Mesendoderm (in vitro differentiated cells): ENCODE results near the gene NTRK3.

Experiments
- DNase-seq: peaks from one replicate; pipeline ENCODE4 v3.0.0; 2013
- H2AK5ac ChIP-seq: 2 replicates; pipeline ENCODE4 v1.6.1; 2013; ENCODE audit warnings: low read length, inconsistent platforms
- H2BK120ac ChIP-seq: 2 replicates; pipeline ENCODE4 v1.6.1; 2013; ENCODE audit warnings: low read depth, mild to moderate bottlenecking, low read length, moderate library complexity, mixed read lengths
- H2BK15ac ChIP-seq: replicated peaks from 2 replicates; pipeline ENCODE4 v1.6.1; 2013; ENCODE audit warnings: low read depth, mild to moderate bottlenecking, moderate library complexity
- H2BK5ac ChIP-seq: 2 replicates; pipeline ENCODE4 v1.6.1; 2013; ENCODE audit warnings: low read length, inconsistent platforms
- H3K18ac ChIP-seq: 2 replicates; pipeline ENCODE4 v1.6.1; 2013; ENCODE audit warnings: mild to moderate bottlenecking, low read length, mixed read lengths
- H3K23ac ChIP-seq: one replicate; pipeline ENCODE4 v1.6.1; 2013; ENCODE audit warnings: low read length
- H3K27ac ChIP-seq: 2 replicates; pipeline ENCODE4 v1.5.1; 2013; ENCODE audit warnings: low read depth, mild to moderate bottlenecking, inconsistent platforms, low read length, moderate library complexity
- H3K27me3 ChIP-seq: 2 replicates; pipeline ENCODE4 v1.6.1; 2013; ENCODE audit warnings: low read length, control low read depth, mild to moderate bottlenecking, inconsistent platforms; ENCODE audit not compliant: insufficient read depth, poor library complexity
- H3K36me3 ChIP-seq: 2 replicates; pipeline ENCODE4 v1.6.1; 2013; ENCODE audit warnings: low read length, inconsistent platforms; ENCODE audit not compliant: control insufficient read depth, insufficient read depth
- H3K4ac ChIP-seq: one replicate; pipeline ENCODE4 v1.6.1; 2013; ENCODE audit warnings: low read depth, mild to moderate bottlenecking, low read length, moderate library complexity
- H3K4me1 ChIP-seq: 2 replicates; pipeline ENCODE4 v1.6.1; 2013; ENCODE audit warnings: low read depth, low read length, inconsistent platforms; ENCODE audit not compliant: control insufficient read depth
- H3K4me2 ChIP-seq: 2 replicates; pipeline ENCODE4 v1.6.1; 2013; ENCODE audit warnings: low read length
- H3K4me3 ChIP-seq: 2 replicates; pipeline ENCODE4 v1.5.1; 2013; ENCODE audit warnings: mild to moderate bottlenecking, low read length
- H3K56ac ChIP-seq: one replicate; pipeline ENCODE4 v1.6.1; 2013; ENCODE audit warnings: low read length
- H3K79me1 ChIP-seq: 2 replicates; pipeline ENCODE4 v1.6.1; 2013; ENCODE audit warnings: low read length, inconsistent platforms
- H3K79me2 ChIP-seq: 2 replicates; pipeline ENCODE4 v1.6.1; 2013; ENCODE audit warnings: mild to moderate bottlenecking, low read length; ENCODE audit not compliant: control insufficient read depth, insufficient read depth
- H3K9ac ChIP-seq: 2 replicates; pipeline ENCODE4 v1.6.1; 2013; ENCODE audit warnings: low read length, inconsistent platforms
- H4K5ac ChIP-seq: one replicate; pipeline ENCODE4 v1.6.1; 2013; ENCODE audit warnings: low read length
- H4K8ac ChIP-seq: one replicate; pipeline ENCODE4 v1.6.1; 2013; ENCODE audit warnings: low read depth, mild to moderate bottlenecking, control low read depth, low read length, moderate library complexity
- WGBS: extraction: QIAGEN DNeasy Blood & Tissue Kit; methylation state at CpG from one replicate; pipeline ENCODE4 v1.1.7; 2013; ENCODE audit warnings: low lambda C conversion rate, missing lambda C conversion rate; ENCODE audit not compliant: insufficient coverage; ENCODE audit errors: extremely low coverage; 5-methylcytosine and 5-hydroxymethylcytosine counted together

NTRK3 gene

GRCh38 chr15:88201207-88201606 is 55.3 kb downstream of the NTRK3 start:
- Histone ChIP-seq H2BK5ac (no peak overlapping the region), H4K8ac (no peak overlapping the region), H2BK15ac (no peak overlapping the region), H3K9ac (no peak overlapping the region), H3K79me2 (no peaks in the 10 kb centered on the region), H3K27me3 (no peaks in the 10 kb centered on the region), H3K79me1 (no peaks in the 10 kb centered on the region), H2AK5ac (no peak overlapping the region), H3K4ac (no peak overlapping the region), H3K4me2 (no peak overlapping the region), H3K4me3 (no peak overlapping the region), H3K23ac (no peak overlapping the region), H4K5ac (no peak overlapping the region), H3K27ac (no peak overlapping the region), H3K36me3 (no peaks in the 10 kb centered on the region), H3K56ac (no peak overlapping the region), H3K18ac (no peak overlapping the region), H2BK120ac (no peak overlapping the region), H3K4me1 (no peaks in the 10 kb centered on the region)
- DNase-seq = no peak
- no CpG with 5 or more reads among the region's 3 CpGs for WGBS

- no peaks in the 10 kb centered on the region for H3K36me3 ChIP-seq
- no peak overlapping the region for H4K8ac ChIP-seq
- no peaks in the 10 kb centered on the region for H3K27me3 ChIP-seq
- H2BK5ac ChIP-seq = no peak overlapping the region
- no peak overlapping the region for H3K56ac ChIP-seq
- H3K23ac ChIP-seq = no peak overlapping the region
- no peaks in the 10 kb centered on the region for H3K79me2 ChIP-seq
- H3K4ac ChIP-seq = no peak overlapping the region
- H3K79me1 ChIP-seq = no peaks in the 10 kb centered on the region
- no peak overlapping the region for H3K4me3 ChIP-seq
- no peak overlapping the region for H4K5ac ChIP-seq
- no peak overlapping the region for H3K4me2 ChIP-seq
- no peak overlapping the region for H2BK15ac ChIP-seq
- DNase-seq = no peak
- H2BK120ac ChIP-seq = no peak overlapping the region
- no peaks in the 10 kb centered on the region for H3K4me1 ChIP-seq
- no peak overlapping the region for H3K9ac ChIP-seq
- H3K27ac ChIP-seq = no peak overlapping the region
- H2AK5ac ChIP-seq = no peak overlapping the region
- H3K18ac ChIP-seq = no peak overlapping the region
Measured at GRCh38 chr15:88196961-88197360, 59.6 kb downstream of the NTRK3 start.

GRCh38 chr15:88194162-88194561 is 62.4 kb downstream of the NTRK3 start:
- H3K27ac ChIP-seq = no peak overlapping the region
- H4K5ac ChIP-seq = no peak overlapping the region
- H3K18ac ChIP-seq = no peak overlapping the region
- no peak overlapping the region for H3K4me3 ChIP-seq
- no peak overlapping the region for H4K8ac ChIP-seq
- no peak overlapping the region for H3K56ac ChIP-seq
- no peak overlapping the region for H2BK5ac ChIP-seq
- no peak overlapping the region for H2AK5ac ChIP-seq
- H2BK15ac ChIP-seq = no peak overlapping the region
- H3K79me1 ChIP-seq = no peaks in the 10 kb centered on the region
- no peak overlapping the region for H3K9ac ChIP-seq
- no peak overlapping the region for H3K4me2 ChIP-seq
- H3K79me2 ChIP-seq = no peaks in the 10 kb centered on the region
- H3K36me3 ChIP-seq = no peaks in the 10 kb centered on the region
- H3K4ac ChIP-seq = no peak overlapping the region
- DNase-seq = no peak
- no peaks in the 10 kb centered on the region for H3K27me3 ChIP-seq
- no CpG with 5 or more reads among the region's 4 CpGs for WGBS
- H3K23ac ChIP-seq = no peak overlapping the region
- no peak overlapping the region for H2BK120ac ChIP-seq
- H3K4me1 ChIP-seq = no peaks in the 10 kb centered on the region

- H3K4ac ChIP-seq = no peak overlapping the region
- H4K8ac ChIP-seq = no peak overlapping the region
- no peak overlapping the region for H3K23ac ChIP-seq
- H3K4me2 ChIP-seq = no peak overlapping the region
- H3K79me1 ChIP-seq = no peaks in the 10 kb centered on the region
- no peak overlapping the region for H3K27ac ChIP-seq
- H3K36me3 ChIP-seq = no peaks in the 10 kb centered on the region
- no peaks in the 10 kb centered on the region for H3K27me3 ChIP-seq
- WGBS = no CpG with 5 or more reads among the region's 4 CpGs
- H4K5ac ChIP-seq = no peak overlapping the region
- H2BK15ac ChIP-seq = no peak overlapping the region
- no peak overlapping the region for H2BK120ac ChIP-seq
- no peak overlapping the region for H3K18ac ChIP-seq
- no peak overlapping the region for H2AK5ac ChIP-seq
- no peak overlapping the region for H3K9ac ChIP-seq
- peak; percentile 20 for DNase-seq
- no peak overlapping the region for H2BK5ac ChIP-seq
- no peak overlapping the region for H3K4me3 ChIP-seq
- H3K79me2 ChIP-seq = no peaks in the 10 kb centered on the region
- H3K56ac ChIP-seq = no peak overlapping the region
- H3K4me1 ChIP-seq = no peaks in the 10 kb centered on the region
Measured at GRCh38 chr15:88193415-88193814, 63.1 kb downstream of the NTRK3 start.

- Histone ChIP-seq H3K18ac (no peak overlapping the region), H3K79me1 (no peaks in the 10 kb centered on the region), H3K79me2 (no peaks in the 10 kb centered on the region), H3K27me3 (no peaks in the 10 kb centered on the region), H2BK5ac (no peak overlapping the region), H3K36me3 (no peaks in the 10 kb centered on the region), H3K27ac (no peak overlapping the region), H3K23ac (no peak overlapping the region), H4K8ac (no peak overlapping the region), H3K9ac (no peak overlapping the region), H4K5ac (no peak overlapping the region), H3K4me1 (no peaks in the 10 kb centered on the region), H3K56ac (no peak overlapping the region), H3K4ac (no peak overlapping the region), H2BK120ac (no peak overlapping the region), H2BK15ac (no peak overlapping the region), H2AK5ac (no peak overlapping the region), H3K4me2 (no peak overlapping the region), H3K4me3 (no peak overlapping the region)
- no peak for DNase-seq
- no CpG with 5 or more reads among the region's 10 CpGs for WGBS
Measured at GRCh38 chr15:88191812-88192165, 64.8 kb downstream of the NTRK3 start.

GRCh38 chr15:88190232-88190631 is 66.3 kb downstream of the NTRK3 start:
- no peak overlapping the region for H3K4ac ChIP-seq
- no peaks in the 10 kb centered on the region for H3K4me1 ChIP-seq
- H3K79me2 ChIP-seq = no peaks in the 10 kb centered on the region
- H4K8ac ChIP-seq = no peak overlapping the region
- no peak overlapping the region for H3K23ac ChIP-seq
- no peaks in the 10 kb centered on the region for H3K36me3 ChIP-seq
- no peak overlapping the region for H2BK5ac ChIP-seq
- H4K5ac ChIP-seq = no peak overlapping the region
- no peak overlapping the region for H3K56ac ChIP-seq
- H3K4me3 ChIP-seq = no peak overlapping the region
- DNase-seq = no peak
- no peak overlapping the region for H3K18ac ChIP-seq
- H2AK5ac ChIP-seq = no peak overlapping the region
- H3K79me1 ChIP-seq = no peaks in the 10 kb centered on the region
- no peaks in the 10 kb centered on the region for H3K27me3 ChIP-seq
- H2BK15ac ChIP-seq = no peak overlapping the region
- no peak overlapping the region for H3K4me2 ChIP-seq
- no peak overlapping the region for H3K27ac ChIP-seq
- no peak overlapping the region for H2BK120ac ChIP-seq
- WGBS = no CpG with 5 or more reads among the region's 3 CpGs
- H3K9ac ChIP-seq = no peak overlapping the region
